ENCODE data around the gene MYMX. TPM values are rescaled to one million over a fixed set of nuclear protein-coding genes. Genes with fewer than 3 reads are reported as not detected.

The MYMX gene
- total RNA-seq (2022), result not detected in 2 replicates
- Bru-seq, nascent RNA, result not detected
- not detected for BruChase-seq, experiment 1, labeled RNA remaining after a 2-hour chase
- BruChase-seq, experiment 2, labeled RNA remaining after a 6-hour chase, result not detected
- long read RNA-seq, result 0 reads

GRCh38 chr6:44216677-44217331 lies at the start of gene MYMX:
Gene MYMX (plus strand): TSS chr6:44216926. CDS start chr6:44217472, 546 bp downstream.
- H3K4me3 Mint-ChIP-seq (ENCODE audit: unreplicated experiment), result no peak within 1 kb of the TSS
- H3K4me1 Mint-ChIP-seq (ENCODE audit: low read depth, unreplicated experiment), result peaks cover 9% of the 10 kb centered on the region
- H3K27ac Mint-ChIP-seq (ENCODE audit: unreplicated experiment), result no peak within 1 kb of the TSS
- no peak for DNase-seq
- TF ChIP-seq CTCF (IDR thresholded peaks at IDR 0.05; ENCODE audit: insufficient read depth in 1 of 2, low read depth in 1 of 2, low read length in 1 of 2, severe bottlenecking in 1 of 2, unreplicated experiment in 1 of 2), result no peak
- ChIA-PET CTCF (interaction anchor here (0.7 to 1.3 kb wide), 2 partner anchors 27 to 120 kb away, joined by 7 to 9 read pairs; no protein-coding TSS in a partner anchor), POLR2A (no interaction called here)
- H3K9me3 ChIP-seq, result no peaks in the 10 kb centered on the region
- no peaks in the 10 kb centered on the region for H3K27me3 ChIP-seq (replicated peaks; ENCODE audit: control insufficient read depth, insufficient read depth, low read length)
- H3K27me3 Mint-ChIP-seq (ENCODE audit: insufficient read depth, unreplicated experiment), result no peaks in the 10 kb centered on the region
- peaks cover 6% of the 10 kb centered on the region for H3K36me3 Mint-ChIP-seq (ENCODE audit: insufficient read depth, unreplicated experiment)
- no peaks in the 10 kb centered on the region for H3K36me3 ChIP-seq (ENCODE audit: control insufficient read depth, insufficient read depth, low read length)
- intact Hi-C loops (cut with micrococcal nuclease; ENCODE audit: unreplicated experiment), result no loop called here
- no peaks in the 10 kb centered on the region for H3K9me3 Mint-ChIP-seq (ENCODE audit: unreplicated experiment)
- no TSS peak for BruUV-seq (replicated peaks)
- H3K4me1 ChIP-seq, result peaks cover 17% of the 10 kb centered on the region
- H3K4me3 ChIP-seq (ENCODE audit: low read depth, low read length), result no peak within 1 kb of the TSS

- no peak overlapping the region for H3K27ac Mint-ChIP-seq (ENCODE audit: unreplicated experiment)
- no peak overlapping the region for H3K4me3 Mint-ChIP-seq (ENCODE audit: unreplicated experiment)
- no TSS peak for BruUV-seq (replicated peaks)
- ChIA-PET CTCF (no interaction called here), POLR2A (no interaction called here)
- H3K4me1 Mint-ChIP-seq (ENCODE audit: low read depth, unreplicated experiment), result peaks cover 7% of the 10 kb centered on the region
- no peak for TF ChIP-seq CTCF (IDR thresholded peaks at IDR 0.05; ENCODE audit: insufficient read depth in 1 of 2, low read depth in 1 of 2, low read length in 1 of 2, severe bottlenecking in 1 of 2, unreplicated experiment in 1 of 2)
- H3K9me3 Mint-ChIP-seq (ENCODE audit: unreplicated experiment), result no peaks in the 10 kb centered on the region
- H3K27me3 Mint-ChIP-seq (ENCODE audit: insufficient read depth, unreplicated experiment), result no peaks in the 10 kb centered on the region
- no peak for DNase-seq
- Histone ChIP-seq H3K9me3 (no peaks in the 10 kb centered on the region), H3K27me3 (replicated peaks; ENCODE audit: control insufficient read depth, insufficient read depth, low read length) (no peaks in the 10 kb centered on the region), H3K36me3 (ENCODE audit: control insufficient read depth, insufficient read depth, low read length) (no peaks in the 10 kb centered on the region), H3K4me3 (ENCODE audit: low read depth, low read length) (no peak overlapping the region), H3K4me1 (peaks cover 2% of the 10 kb centered on the region; the same call in 1 of the 2 replicates)
- intact Hi-C loops (cut with micrococcal nuclease; ENCODE audit: unreplicated experiment), result no loop called here
- no peaks in the 10 kb centered on the region for H3K36me3 Mint-ChIP-seq (ENCODE audit: insufficient read depth, unreplicated experiment)
Observed at GRCh38 chr6:44167567-44167966, 49.2 kb upstream of the MYMX start.

GRCh38 chr6:44169154-44169553 lies 47.6 kb upstream of the MYMX start:
- H3K27ac Mint-ChIP-seq (ENCODE audit: unreplicated experiment), result no peak overlapping the region
- Histone ChIP-seq H3K27me3 (replicated peaks; ENCODE audit: control insufficient read depth, insufficient read depth, low read length) (no peaks in the 10 kb centered on the region), H3K9me3 (no peaks in the 10 kb centered on the region), H3K4me1 (peaks cover 8% of the 10 kb centered on the region; the same call in 1 of the 2 replicates), H3K4me3 (ENCODE audit: low read depth, low read length) (no peak overlapping the region), H3K36me3 (ENCODE audit: control insufficient read depth, insufficient read depth, low read length) (no peaks in the 10 kb centered on the region)
- H3K36me3 Mint-ChIP-seq (ENCODE audit: insufficient read depth, unreplicated experiment), result no peaks in the 10 kb centered on the region
- POLR2A ChIA-PET, result interaction anchor here (0.7 kb wide), 1 partner anchor 52 kb away, joined by 3 read pairs; no protein-coding TSS in a partner anchor
- no peaks in the 10 kb centered on the region for H3K27me3 Mint-ChIP-seq (ENCODE audit: insufficient read depth, unreplicated experiment)
- TF ChIP-seq CTCF (IDR thresholded peaks at IDR 0.05; ENCODE audit: insufficient read depth in 1 of 2, low read depth in 1 of 2, low read length in 1 of 2, severe bottlenecking in 1 of 2, unreplicated experiment in 1 of 2), result no peak
- H3K4me3 Mint-ChIP-seq (ENCODE audit: unreplicated experiment), result no peak overlapping the region
- no peaks in the 10 kb centered on the region for H3K9me3 Mint-ChIP-seq (ENCODE audit: unreplicated experiment)
- H3K4me1 Mint-ChIP-seq (ENCODE audit: low read depth, unreplicated experiment), result peaks cover 7% of the 10 kb centered on the region
- CTCF ChIA-PET, result interaction anchor here (0.5 kb wide), 1 partner anchor 52 kb away, joined by 5 read pairs; no protein-coding TSS in a partner anchor
- no peak for DNase-seq
- no TSS peak for BruUV-seq (replicated peaks)
- intact Hi-C loops (cut with micrococcal nuclease; ENCODE audit: unreplicated experiment), result no loop called here
